Measurements from ENCODE around the gene FAM83E.

DNA sequence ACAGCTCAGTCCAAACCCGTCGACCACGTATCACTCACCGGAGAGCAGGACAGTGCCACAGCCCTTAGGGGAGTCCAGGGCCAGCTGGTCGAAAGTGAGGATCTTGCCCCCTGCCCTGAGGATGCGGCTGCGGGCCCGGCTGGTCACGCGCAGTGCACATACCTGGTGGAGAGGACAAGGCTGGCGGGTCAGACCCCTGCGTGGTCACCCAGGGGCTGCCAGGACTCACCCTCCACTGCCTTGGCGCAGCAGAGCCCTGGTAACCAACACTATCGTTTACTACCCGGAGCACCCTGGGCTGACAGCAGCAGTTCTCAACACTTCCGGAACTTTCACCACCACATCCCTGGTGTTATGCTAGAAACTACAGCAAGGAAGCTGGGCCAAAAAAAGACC lies 1.2 kb upstream of the FAM83E start:
- TF ChIP-seq, protein P1, sequence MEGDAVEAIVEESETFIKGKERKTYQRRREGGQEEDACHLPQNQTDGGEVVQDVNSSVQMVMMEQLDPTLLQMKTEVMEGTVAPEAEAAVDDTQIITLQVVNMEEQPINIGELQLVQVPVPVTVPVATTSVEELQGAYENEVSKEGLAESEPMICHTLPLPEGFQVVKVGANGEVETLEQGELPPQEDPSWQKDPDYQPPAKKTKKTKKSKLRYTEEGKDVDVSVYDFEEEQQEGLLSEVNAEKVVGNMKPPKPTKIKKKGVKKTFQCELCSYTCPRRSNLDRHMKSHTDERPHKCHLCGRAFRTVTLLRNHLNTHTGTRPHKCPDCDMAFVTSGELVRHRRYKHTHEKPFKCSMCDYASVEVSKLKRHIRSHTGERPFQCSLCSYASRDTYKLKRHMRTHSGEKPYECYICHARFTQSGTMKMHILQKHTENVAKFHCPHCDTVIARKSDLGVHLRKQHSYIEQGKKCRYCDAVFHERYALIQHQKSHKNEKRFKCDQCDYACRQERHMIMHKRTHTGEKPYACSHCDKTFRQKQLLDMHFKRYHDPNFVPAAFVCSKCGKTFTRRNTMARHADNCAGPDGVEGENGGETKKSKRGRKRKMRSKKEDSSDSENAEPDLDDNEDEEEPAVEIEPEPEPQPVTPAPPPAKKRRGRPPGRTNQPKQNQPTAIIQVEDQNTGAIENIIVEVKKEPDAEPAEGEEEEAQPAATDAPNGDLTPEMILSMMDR (IDR thresholded peaks at IDR 0.05; ENCODE audit: poor library complexity, severe bottlenecking): no peak
- TF ChIP-seq SMC3 (conservative IDR thresholded peaks at IDR 0.05; ENCODE audit: poor library complexity) (no peak), POLR2AphosphoS5 (IDR thresholded peaks at IDR 0.05) (no peak), TAF1 (IDR thresholded peaks at IDR 0.05; ENCODE audit: low read depth) (no peak), RAD21 (conservative IDR thresholded peaks at IDR 0.05) (no peak), EP300 (conservative IDR thresholded peaks at IDR 0.05; ENCODE audit: poor library complexity, severe bottlenecking) (no peak), EZH2 (IDR thresholded peaks at IDR 0.05; ENCODE audit: borderline replicate concordance, insufficient read depth, low read length, poor library complexity, severe bottlenecking) (no peak), MXI1 (conservative IDR thresholded peaks at IDR 0.05; ENCODE audit: poor library complexity, severe bottlenecking) (no peak)
- TF ChIP-seq, protein P2, sequence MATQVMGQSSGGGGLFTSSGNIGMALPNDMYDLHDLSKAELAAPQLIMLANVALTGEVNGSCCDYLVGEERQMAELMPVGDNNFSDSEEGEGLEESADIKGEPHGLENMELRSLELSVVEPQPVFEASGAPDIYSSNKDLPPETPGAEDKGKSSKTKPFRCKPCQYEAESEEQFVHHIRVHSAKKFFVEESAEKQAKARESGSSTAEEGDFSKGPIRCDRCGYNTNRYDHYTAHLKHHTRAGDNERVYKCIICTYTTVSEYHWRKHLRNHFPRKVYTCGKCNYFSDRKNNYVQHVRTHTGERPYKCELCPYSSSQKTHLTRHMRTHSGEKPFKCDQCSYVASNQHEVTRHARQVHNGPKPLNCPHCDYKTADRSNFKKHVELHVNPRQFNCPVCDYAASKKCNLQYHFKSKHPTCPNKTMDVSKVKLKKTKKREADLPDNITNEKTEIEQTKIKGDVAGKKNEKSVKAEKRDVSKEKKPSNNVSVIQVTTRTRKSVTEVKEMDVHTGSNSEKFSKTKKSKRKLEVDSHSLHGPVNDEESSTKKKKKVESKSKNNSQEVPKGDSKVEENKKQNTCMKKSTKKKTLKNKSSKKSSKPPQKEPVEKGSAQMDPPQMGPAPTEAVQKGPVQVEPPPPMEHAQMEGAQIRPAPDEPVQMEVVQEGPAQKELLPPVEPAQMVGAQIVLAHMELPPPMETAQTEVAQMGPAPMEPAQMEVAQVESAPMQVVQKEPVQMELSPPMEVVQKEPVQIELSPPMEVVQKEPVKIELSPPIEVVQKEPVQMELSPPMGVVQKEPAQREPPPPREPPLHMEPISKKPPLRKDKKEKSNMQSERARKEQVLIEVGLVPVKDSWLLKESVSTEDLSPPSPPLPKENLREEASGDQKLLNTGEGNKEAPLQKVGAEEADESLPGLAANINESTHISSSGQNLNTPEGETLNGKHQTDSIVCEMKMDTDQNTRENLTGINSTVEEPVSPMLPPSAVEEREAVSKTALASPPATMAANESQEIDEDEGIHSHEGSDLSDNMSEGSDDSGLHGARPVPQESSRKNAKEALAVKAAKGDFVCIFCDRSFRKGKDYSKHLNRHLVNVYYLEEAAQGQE (IDR thresholded peaks at IDR 0.05; ENCODE audit: borderline replicate concordance): no peak

All from neural cell (in vitro differentiated cells).